Measurements from ENCODE around the gene ZBTB20.
"Not testable (repeated sequence)": the region's sequence is repeated elsewhere in the genome, so short reads cannot be mapped to it uniquely, and the experiment has no call there.

ZBTB20 gene

DNA sequence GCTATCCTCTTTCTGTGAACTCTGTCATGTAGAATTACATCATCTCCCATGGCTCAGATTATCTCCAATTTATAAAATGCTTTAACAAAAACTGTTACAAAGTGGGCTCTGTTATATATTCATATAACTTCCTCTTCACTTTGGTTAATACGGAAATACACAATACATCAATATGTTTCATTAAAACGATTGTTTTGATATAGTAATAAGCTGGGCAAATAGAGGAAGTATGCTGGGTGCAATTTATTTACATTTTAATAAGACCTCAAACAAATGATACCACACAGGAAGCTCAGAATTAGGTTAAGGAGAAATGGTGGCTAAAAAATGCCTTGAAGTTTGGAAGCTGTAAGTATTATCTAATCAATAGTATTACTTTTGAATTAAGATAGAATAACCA is 331.0 kb downstream of the ZBTB20 start:
- no peak for DNase-seq

- DNase-seq: not testable (repeated sequence)
These were observed 334.4 kb downstream of the ZBTB20 start for GRCh38 chr3:114812541-114813238.

DNA sequence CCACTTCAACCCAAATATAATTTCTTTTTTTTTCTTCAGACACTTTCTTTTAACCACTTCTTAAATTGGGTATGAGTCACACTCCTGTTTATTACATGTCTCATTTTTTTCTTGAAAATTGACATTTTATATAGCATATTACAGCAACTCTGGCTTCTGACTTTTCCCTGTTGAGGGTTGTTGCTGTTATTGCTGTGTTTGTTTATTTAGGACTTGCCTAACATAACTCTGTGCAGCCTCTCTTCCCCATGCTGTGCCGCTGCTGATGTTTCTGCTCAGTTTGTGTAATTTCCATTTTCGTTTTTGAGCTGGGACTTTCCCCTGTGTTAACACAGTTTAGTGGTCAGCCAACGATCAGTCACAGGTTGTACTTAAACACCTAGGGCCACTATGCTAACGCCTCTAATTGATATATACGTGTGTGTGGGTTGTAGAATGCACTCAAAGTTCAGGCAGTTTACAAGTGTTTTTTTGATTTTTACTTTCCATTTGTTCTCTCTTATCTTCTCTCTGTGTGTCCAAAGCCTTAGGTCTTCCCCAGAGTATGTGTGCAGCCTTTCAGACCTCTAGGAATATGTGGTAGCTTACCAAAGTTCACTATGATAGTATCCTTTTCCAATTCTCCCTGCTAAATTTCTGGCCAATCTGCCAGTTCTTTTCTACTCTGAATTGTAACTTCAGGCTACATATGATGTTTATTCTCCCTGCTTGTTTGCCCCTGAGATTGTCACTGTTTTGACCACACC is 337.2 kb downstream of the ZBTB20 start:
- no peak for DNase-seq

GRCh38 chr3:114804099-114804498 is 343.0 kb downstream of the ZBTB20 start:
- DNase-seq: no peak

DNA sequence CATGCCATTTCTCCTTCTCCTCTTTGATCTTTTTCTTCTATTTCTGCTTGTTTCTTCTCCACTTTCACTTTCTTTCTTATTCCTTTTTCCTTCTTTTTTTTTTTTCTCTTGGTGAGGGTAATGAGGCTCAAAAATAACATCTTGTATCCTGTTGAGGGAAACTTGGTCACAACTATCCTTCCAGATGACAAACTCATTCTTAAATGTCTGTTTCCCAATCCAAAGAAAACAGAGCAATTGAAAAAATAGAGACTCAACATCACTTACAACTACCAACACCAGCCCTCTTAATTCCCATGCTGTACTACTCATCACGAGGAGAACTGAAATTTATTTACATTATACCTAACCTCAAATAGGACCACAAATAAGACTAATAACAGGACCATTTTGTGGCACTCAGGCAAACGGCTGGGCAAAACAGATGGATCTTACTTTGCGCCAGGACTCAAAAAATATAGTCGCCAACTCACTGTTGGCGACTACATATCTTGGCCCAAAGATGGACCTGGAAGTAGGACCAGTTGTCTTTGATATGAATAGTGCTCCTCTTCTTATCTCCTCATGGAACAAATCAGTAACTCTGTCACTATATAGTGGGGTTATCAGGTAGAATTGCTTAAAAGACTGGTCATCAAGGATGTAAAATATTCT is 343.9 kb downstream of the ZBTB20 start:
- DNase-seq: no peak

- DNase-seq: no peak
These were observed 346.6 kb downstream of the ZBTB20 start for GRCh38 chr3:114800272-114801031.

DNA sequence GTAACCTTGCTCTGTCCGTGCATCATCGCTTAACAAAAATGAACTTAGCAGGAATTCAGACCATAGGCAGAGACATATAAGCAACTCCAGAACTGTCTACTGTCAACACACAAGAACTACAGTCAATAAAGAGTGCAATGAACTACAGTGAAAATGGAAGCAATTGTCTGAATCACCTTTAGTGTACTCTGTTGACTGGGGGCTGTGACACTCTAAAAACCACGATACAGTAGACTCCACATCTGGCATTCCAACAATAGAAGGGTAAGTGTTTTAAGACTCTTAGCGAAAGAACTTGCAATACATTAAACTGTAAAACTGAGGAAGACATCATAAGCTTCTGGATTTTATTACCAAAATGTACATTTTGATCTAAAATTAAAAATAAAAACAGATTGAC is 347.3 kb downstream of the ZBTB20 start:
- peak; percentile 0 for DNase-seq

DNA sequence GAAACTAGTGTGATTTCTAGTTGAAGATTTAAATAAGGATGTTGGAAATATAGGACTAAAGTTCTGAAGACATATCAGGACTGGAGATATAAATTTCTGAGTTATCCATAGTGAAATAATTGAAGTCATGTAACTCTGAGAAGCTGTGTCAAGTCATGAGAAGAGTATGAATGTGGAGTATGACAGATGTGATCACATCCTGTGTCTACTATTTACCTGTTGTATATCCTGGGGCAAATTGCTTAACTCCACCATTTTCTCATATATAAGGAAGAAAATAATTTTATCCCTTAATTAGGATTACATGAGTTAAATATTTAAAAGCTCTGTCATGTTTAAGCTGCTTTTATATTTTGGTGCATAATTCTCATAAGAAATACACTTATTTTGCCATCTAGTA is 350.3 kb downstream of the ZBTB20 start:
- DNase-seq: no peak

DNA sequence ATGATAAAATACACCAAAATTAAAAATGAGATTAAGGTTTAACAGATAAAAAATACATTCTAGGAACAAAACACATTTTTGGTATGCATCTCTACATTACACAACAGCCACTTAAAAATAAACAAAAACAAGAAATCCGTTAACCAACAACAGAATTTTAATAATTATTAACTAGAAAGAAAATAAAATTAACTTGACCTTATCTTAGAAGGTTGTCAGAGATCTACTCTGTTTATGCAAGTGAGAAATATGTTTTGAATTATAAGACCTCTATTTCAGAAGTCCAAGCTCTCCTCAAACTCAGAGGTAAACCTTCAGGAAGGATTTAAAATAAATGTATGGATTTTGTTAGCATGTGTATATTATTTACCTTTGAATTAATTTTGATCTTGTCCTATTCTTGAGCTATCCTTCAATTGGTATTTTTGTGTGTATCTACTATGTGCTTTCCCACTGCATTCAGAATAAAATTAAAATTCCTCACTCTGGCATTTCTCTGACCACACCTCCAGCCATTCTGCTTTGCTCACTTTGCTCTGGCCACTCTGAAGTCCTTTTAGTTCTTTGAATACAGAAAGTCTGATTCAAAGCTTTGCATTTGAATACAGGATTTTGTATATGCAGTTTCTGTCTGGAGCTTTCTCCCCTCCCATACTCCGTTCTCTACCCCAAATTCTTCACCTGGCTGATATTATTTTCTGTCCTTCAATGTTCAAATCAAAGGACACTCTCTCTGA is 352.0 kb downstream of the ZBTB20 start:
- DNase-seq: no peak

DNA sequence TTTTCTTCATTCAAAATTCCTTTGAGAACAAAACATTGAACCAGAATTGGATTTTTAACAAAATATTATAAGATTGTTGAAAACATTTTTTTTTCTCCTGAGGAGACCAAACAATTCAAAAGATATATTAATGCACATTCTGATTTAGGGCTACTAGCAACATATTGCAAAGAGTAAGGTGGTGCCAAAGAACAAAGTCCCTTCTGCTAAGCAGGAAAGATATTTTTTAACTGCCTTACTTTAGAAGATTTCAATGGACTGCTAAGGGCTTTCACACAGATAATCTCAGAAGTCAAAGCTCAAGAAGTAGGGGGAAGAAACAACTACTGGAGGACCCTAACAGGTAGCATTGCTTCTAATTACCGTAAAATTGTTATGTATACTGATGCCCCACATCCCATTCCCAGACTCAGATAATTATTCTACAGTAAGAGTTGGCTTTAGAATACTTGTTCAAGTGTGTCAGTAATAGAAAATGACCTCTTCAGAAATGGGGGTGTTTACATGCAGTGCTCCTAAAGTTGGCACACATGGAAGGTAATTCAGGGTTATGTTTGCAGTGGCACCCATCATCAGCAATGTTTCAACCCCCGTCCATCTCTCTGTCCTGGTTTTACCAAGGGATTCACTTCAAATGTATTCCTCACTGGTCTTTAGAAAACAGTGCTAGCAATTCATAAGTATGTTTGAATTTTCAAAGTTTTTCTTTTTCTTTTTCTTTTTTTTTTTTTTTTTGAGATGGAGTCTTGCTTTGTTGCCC is 354.7 kb downstream of the ZBTB20 start:
- no peak for DNase-seq

DNA sequence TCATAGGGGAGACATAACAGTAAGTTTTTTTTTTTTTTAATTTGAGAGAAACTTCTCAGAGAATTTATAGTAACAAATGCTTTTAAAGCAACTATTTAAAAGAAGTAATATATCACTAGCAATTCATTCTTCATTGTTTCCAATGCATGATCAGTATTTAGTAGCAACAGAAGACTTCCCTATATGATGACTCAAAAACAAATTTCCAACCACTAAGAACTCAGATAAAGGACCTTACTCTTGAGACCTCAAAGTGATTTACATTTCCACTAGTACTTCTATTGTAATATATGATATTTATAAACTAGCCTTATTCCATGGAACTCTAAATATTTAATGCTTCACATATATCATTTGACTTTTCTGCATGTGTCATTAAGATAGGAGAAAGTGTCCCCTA is 356.3 kb downstream of the ZBTB20 start:
- no peak for DNase-seq

DNA sequence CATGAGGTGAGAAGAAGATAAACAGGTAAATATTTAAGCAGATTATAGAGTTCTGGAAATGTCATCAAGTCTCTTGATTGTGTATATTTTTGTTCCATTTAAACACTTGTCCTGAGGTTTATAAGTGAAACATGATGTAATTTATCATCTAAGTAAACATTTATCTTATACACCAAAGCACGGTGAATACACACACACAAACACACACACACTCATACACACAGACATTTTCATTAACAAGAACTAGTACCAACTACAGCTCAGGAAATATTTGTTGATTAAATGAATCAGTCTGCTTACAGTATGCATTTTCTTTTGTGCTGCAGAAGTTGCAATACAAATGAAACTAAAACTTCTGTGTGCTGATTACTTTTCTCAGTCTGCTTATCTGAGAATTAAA is 357.3 kb downstream of the ZBTB20 start:
- DNase-seq: no peak

DNA sequence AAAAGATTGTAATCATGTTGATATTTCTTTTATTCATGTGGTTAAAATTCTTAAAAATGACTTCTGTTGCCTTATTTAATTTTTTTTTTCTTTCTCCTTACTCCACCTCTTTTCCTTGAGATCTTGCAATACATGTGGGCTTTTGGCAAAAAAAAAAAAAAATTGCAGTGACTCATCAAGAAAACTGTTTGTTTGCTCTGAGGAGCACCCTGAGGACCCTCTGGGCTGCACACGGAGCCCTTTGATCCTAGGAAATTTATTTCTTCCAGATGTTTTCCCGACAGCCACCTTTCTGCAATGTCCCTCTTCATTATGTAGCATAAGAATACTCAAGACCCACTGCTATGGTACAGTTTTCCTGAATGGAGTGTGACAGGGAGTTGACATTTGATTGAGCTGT is 371.7 kb downstream of the ZBTB20 start:
- DNase-seq: peak; percentile 45

DNA sequence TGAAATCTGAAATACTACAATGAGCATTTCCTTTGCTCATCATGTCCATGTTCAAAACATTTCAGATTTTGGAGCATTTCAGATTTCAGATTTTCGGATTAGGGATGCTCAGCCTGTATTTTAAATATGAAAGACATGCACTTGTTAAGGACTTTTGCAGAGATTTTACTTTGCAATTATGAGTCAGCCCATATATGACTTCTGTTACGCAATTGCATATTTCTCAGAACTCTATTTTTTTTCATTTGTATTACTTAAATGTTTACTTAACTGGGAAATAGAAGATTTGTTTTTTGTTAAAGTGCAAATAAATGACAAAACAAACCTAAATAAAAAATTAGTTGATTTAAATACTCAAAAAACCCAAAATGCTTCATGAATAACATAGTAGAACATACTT is 376.2 kb downstream of the ZBTB20 start:
- peak; percentile 34 for DNase-seq

DNA sequence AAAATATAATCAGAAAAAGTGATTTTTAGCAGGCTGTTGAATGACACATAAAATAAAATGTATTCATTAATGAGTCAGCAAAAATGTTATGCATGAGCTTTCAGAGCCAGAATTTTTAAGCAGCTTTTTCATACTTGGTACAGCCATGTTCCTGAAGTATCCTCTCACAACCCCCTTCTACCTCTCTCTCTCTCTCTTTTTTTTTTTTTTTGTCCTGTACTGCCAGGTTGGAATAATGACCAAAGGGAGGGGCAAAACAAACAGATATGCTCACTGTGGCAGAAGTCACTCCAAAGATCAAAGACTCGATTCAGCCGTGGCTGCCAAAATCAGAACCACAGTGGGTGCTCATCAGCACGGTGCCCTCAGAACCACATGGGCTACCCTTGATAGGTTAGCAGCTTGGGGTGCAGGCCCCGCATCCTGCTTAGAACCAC is 383.0 kb downstream of the ZBTB20 start:
- DNase-seq: peak; percentile 35

- DNase-seq: no peak
These were observed 384.9 kb downstream of the ZBTB20 start for GRCh38 chr3:114762144-114762543.

DNA sequence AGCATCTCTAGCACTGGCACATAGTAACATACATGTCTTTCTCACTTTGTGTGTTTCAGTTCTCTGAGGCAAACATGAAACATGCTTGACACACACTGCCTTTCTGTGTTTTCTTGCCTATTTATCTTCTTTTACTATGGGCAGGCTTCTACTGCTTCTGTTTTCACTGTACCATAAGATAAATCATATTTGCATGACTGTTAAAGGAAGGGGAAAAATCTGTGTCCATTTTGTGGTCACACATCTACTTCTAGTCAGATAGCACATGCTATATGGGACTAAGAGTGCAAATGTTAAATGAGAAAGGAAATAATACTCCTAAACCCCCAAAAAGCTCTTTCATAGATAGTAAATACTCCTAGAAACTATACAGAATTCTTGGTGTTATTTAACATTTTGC is 386.4 kb downstream of the ZBTB20 start:
- no peak for DNase-seq

- peak; percentile 58 for DNase-seq
These were observed 388.0 kb downstream of the ZBTB20 start for GRCh38 chr3:114758831-114759699.

GRCh38 chr3:114756506-114757279 is 390.4 kb downstream of the ZBTB20 start:
- DNase-seq: peak; percentile 20

DNA sequence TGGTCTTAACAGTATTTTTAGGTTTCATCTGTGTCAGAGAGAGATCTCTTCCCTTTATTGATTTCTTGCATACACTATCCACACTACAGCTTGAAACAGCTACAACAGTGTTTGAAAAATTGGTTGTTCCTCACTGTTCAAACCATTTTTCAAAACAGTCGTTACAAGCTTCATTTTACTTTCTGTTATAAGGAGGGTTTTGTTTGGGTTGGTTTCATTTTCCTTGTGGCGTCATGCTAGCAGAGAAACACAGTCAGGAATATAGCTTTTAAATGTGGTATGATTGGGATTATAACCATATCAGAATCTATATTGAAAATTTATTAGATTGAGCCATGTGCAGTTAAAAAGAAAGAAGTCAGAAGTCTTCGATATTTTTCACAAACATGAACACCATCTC is 400.6 kb downstream of the ZBTB20 start:
- DNase-seq: no peak

Measured in fibroblast of skin of right quadriceps (primary cell).